Thoracic aorta (tissue), 2 donors: Measurements from ENCODE around the gene DDX1. TPM values are rescaled to one million over a fixed set of nuclear protein-coding genes. Genes with fewer than 3 reads are reported as not detected.

Source experiments
- ATAC-seq: fragments of 150-250 bp; one replicate; pipeline ENCODE4 v1.8.0; 2017; ENCODE audit warnings: low read depth; ENCODE audit not compliant: insufficient number of reproducible peaks, low FRiP score
- DNase-seq: peaks from one replicate; pipeline ENCODE4 v3.0.0-alpha.2; 2020; ENCODE audit warnings: low spot score
- H3K27ac ChIP-seq, 2 donors: fragments of 200-600 bp; sonication (generic); 1 replicate in 1 of 2; 2 replicates in 1 of 2; pipeline ENCODE4 v1.5.1; 2016; ENCODE audit warnings: mild to moderate bottlenecking in 2 of 2, moderate library complexity in 2 of 2
- H3K27me3 ChIP-seq: fragments of 200-600 bp; sonication (generic); replicated peaks from 2 replicates; pipeline ENCODE4 v1.6.0; 2016; ENCODE audit warnings: mild to moderate bottlenecking; ENCODE audit not compliant: insufficient read depth
- H3K36me3 ChIP-seq: fragments of 200-600 bp; sonication (generic); one replicate; pipeline ENCODE4 v1.5.1; 2016
- H3K4me1 ChIP-seq, 2 donors: fragments of 200-600 bp; sonication (generic); 1 replicate in 1 of 2; 2 replicates in 1 of 2; pipeline versions ENCODE4 v1.5.1 to v1.6.0; 2016; ENCODE audit warnings: low read depth in 2 of 2, mild to moderate bottlenecking in 1 of 2; ENCODE audit not compliant: control insufficient read depth in 1 of 2
- H3K4me3 ChIP-seq: fragments of 200-600 bp; sonication (generic); 2 replicates; pipeline ENCODE4 v1.5.1; 2016; ENCODE audit warnings: mild to moderate bottlenecking
- H3K9me3 ChIP-seq: fragments of 200-600 bp; sonication (generic); 2 replicates; pipeline ENCODE4 v1.5.1; 2016
- CTCF ChIP-seq: fragments of 200-600 bp; sonication (generic); IDR thresholded peaks from one replicate; pipeline ENCODE4 v1.5.1; 2019; ENCODE audit warnings: antibody characterized with exemption
- total RNA-seq, 2 donors: library from RNA; depleted of rRNA; stranded (reverse); fragments of >200 nt; gene quantifications; one replicate each; pipeline versions ENCODE4 v1.1.0 to v1.2.3, GENCODE V29; 2016

DDX1 gene
- total RNA-seq, 2 donors from 2014 or later, result 58.3 to 61.3 TPM

- no peaks in the 10 kb centered on the region for H3K4me1 ChIP-seq
- no peaks in the 10 kb centered on the region for H3K27me3 ChIP-seq
- H3K4me3 ChIP-seq, result no peak overlapping the region
- ATAC-seq (no peak), DNase-seq (no peak)
- H3K9me3 ChIP-seq, result no peaks in the 10 kb centered on the region
- H3K36me3 ChIP-seq, result no peaks in the 10 kb centered on the region
- no peak overlapping the region for H3K27ac ChIP-seq
- TF ChIP-seq CTCF, result no peak
Measured at GRCh38 chr2:15673919-15674636, 82.4 kb downstream of the DDX1 start.

GRCh38 chr2:15674637-15675455, 83.2 kb downstream of the DDX1 start:
- DNase-seq (no peak), ATAC-seq (no peak)
- no peaks in the 10 kb centered on the region for H3K4me1 ChIP-seq
- H3K27me3 ChIP-seq, result no peaks in the 10 kb centered on the region
- no peak overlapping the region for H3K27ac ChIP-seq
- no peak overlapping the region for H3K4me3 ChIP-seq
- H3K9me3 ChIP-seq, result no peaks in the 10 kb centered on the region
- TF ChIP-seq CTCF, result no peak
- H3K36me3 ChIP-seq, result no peaks in the 10 kb centered on the region

GRCh38 chr2:15675456-15676195, 84.0 kb downstream of the DDX1 start:
- Histone ChIP-seq H3K9me3 (no peaks in the 10 kb centered on the region), H3K36me3 (no peaks in the 10 kb centered on the region), H3K27ac (no peak overlapping the region), H3K4me1 (no peaks in the 10 kb centered on the region), H3K27me3 (no peaks in the 10 kb centered on the region), H3K4me3 (no peak overlapping the region)
- ATAC-seq (no peak), DNase-seq (no peak)
- TF ChIP-seq CTCF, result no peak

GRCh38 chr2:15677141-15677843, 85.6 kb downstream of the DDX1 start:
- H3K36me3 ChIP-seq, result no peaks in the 10 kb centered on the region
- H3K27me3 ChIP-seq, result no peaks in the 10 kb centered on the region
- TF ChIP-seq CTCF, result no peak
- no peaks in the 10 kb centered on the region for H3K4me1 ChIP-seq
- H3K4me3 ChIP-seq, result no peak overlapping the region
- H3K27ac ChIP-seq, result no peak overlapping the region
- no peaks in the 10 kb centered on the region for H3K9me3 ChIP-seq
- no peak for ATAC-seq
- DNase-seq, result no peak
